GM12872 (cell line): ENCODE results near the gene MYMX.

Experiments
- TF ChIP-seq, protein P1 (sequence below): IDR thresholded peaks from 3 replicates; pipeline ENCODE4 v1.5.1; 2011; ENCODE audit warnings: low read depth, mild to moderate bottlenecking, low read length, moderate library complexity; ENCODE audit not compliant: insufficient read depth

MYMX gene

GRCh38 chr6:44264154-44265006, 47.7 kb downstream of the MYMX start:
- TF ChIP-seq, protein P1, sequence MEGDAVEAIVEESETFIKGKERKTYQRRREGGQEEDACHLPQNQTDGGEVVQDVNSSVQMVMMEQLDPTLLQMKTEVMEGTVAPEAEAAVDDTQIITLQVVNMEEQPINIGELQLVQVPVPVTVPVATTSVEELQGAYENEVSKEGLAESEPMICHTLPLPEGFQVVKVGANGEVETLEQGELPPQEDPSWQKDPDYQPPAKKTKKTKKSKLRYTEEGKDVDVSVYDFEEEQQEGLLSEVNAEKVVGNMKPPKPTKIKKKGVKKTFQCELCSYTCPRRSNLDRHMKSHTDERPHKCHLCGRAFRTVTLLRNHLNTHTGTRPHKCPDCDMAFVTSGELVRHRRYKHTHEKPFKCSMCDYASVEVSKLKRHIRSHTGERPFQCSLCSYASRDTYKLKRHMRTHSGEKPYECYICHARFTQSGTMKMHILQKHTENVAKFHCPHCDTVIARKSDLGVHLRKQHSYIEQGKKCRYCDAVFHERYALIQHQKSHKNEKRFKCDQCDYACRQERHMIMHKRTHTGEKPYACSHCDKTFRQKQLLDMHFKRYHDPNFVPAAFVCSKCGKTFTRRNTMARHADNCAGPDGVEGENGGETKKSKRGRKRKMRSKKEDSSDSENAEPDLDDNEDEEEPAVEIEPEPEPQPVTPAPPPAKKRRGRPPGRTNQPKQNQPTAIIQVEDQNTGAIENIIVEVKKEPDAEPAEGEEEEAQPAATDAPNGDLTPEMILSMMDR = no peak

GRCh38 chr6:44265007-44265721, 48.4 kb downstream of the MYMX start, which contains the start of gene NFKBIE:
Gene NFKBIE, minus strand, starts transcription at chr6:44265551. Its CDS starts 205 bp downstream, at chr6:44265346.
- TF ChIP-seq, protein P1 = peak; percentile 42

- TF ChIP-seq, protein P1 = no peak
Observed at GRCh38 chr6:44265722-44266233, 49.1 kb downstream of the MYMX start.

- TF ChIP-seq, protein P1 = no peak
Observed at GRCh38 chr6:44266347-44266746, 49.6 kb downstream of the MYMX start.

DNA sequence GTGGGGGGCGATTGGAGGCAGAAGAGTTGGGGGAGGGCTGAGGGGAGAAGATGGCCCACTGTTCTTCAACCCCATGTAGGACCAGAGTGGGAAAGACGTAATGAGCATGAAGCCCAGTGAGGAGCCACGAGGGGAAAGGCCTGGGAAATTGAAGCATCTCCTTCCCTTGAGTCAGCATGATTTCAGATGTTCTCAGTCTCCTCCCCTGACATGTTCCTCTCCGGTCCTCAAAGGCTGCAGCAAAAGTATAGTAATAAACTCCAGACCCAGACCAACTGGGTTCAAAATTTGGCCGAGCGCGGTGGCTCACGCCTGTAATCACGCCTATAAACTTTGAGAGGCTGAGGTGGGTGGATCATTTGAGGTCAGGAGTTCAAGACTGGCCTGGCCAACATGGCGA, 50.5 kb downstream of the MYMX start:
- TF ChIP-seq, protein P1 = no peak
